DND-41 (cell line): Measurements from ENCODE around the gene NR2C2AP.

ENCODE experiments used
- ATAC-seq: fragments of 200-7000 bp; cut with Tn5 transposase; 3 replicates; pipeline ENCODE4 v1.9.1; 2021; ENCODE audit warnings: low read depth; ENCODE audit not compliant: insufficient read depth
- DNase-seq: peaks from one replicate; pipeline ENCODE4 v3.0.0-alpha.2; 2020
- H2AFZ ChIP-seq: 2 replicates; pipeline ENCODE4 v1.6.0; 2012; ENCODE audit warnings: low read depth, low read length
- H3K27ac ChIP-seq: 2 replicates; pipeline ENCODE4 v1.5.1; 2012; ENCODE audit warnings: low read length, inconsistent platforms
- H3K27me3 ChIP-seq: fragments of 200-600 bp; sonication (generic); 2 replicates; pipeline ENCODE4 v1.6.0; 2012; ENCODE audit warnings: low read length, mild to moderate bottlenecking, inconsistent platforms; ENCODE audit not compliant: insufficient read depth, poor library complexity
- H3K36me3 ChIP-seq: 2 replicates; pipeline ENCODE4 v1.5.1; 2012; ENCODE audit warnings: low read length, inconsistent platforms; ENCODE audit not compliant: insufficient read depth
- H3K4me1 ChIP-seq: 2 replicates; pipeline ENCODE4 v1.5.1; 2012; ENCODE audit warnings: mild to moderate bottlenecking, low read length; ENCODE audit not compliant: insufficient read depth
- H3K4me2 ChIP-seq: 2 replicates; pipeline ENCODE4 v1.6.0; 2012; ENCODE audit warnings: mild to moderate bottlenecking, moderate library complexity, low read length, inconsistent platforms; ENCODE audit not compliant: insufficient read depth
- H3K4me3 ChIP-seq, 2 experiments: fragments of 200-600 bp in 1 of 2; shearing (Covaris generic) in 1 of 2; 2 replicates each; pipeline ENCODE4 v1.5.1; 2012 to 2016; ENCODE audit warnings: inconsistent platforms in 2 of 2, low read length in 2 of 2, mild to moderate bottlenecking in 2 of 2, low read depth in 1 of 2, moderate library complexity in 1 of 2
- H3K79me2 ChIP-seq: 2 replicates; pipeline ENCODE4 v1.6.0; 2012; ENCODE audit warnings: low read length, inconsistent platforms; ENCODE audit not compliant: insufficient read depth
- H3K9ac ChIP-seq: 2 replicates; pipeline ENCODE4 v1.6.0; 2012; ENCODE audit warnings: low read depth, mild to moderate bottlenecking, inconsistent platforms, low read length, moderate library complexity
- H3K9me3 ChIP-seq: 2 replicates; pipeline ENCODE4 v1.5.1; 2012; ENCODE audit warnings: low read length, moderate library complexity, mild to moderate bottlenecking, inconsistent platforms; ENCODE audit not compliant: insufficient read depth, severe bottlenecking
- H4K20me1 ChIP-seq: 2 replicates; pipeline ENCODE4 v1.6.0; 2012; ENCODE audit warnings: low read length; ENCODE audit not compliant: insufficient read depth
- CTCF ChIP-seq: IDR thresholded peaks from 2 replicates; pipeline ENCODE4 v1.5.1; 2012; ENCODE audit warnings: borderline replicate concordance, low read length, moderate library complexity, mild to moderate bottlenecking; ENCODE audit not compliant: poor library complexity, severe bottlenecking; ENCODE audit errors: extremely low read depth
- EZH2 ChIP-seq: IDR thresholded peaks from 3 replicates; pipeline ENCODE4 v1.6.1; 2012; ENCODE audit warnings: borderline replicate concordance, low read depth, mild to moderate bottlenecking, moderate library complexity, low read length, inconsistent platforms; ENCODE audit not compliant: severe bottlenecking

The NR2C2AP gene

DNA sequence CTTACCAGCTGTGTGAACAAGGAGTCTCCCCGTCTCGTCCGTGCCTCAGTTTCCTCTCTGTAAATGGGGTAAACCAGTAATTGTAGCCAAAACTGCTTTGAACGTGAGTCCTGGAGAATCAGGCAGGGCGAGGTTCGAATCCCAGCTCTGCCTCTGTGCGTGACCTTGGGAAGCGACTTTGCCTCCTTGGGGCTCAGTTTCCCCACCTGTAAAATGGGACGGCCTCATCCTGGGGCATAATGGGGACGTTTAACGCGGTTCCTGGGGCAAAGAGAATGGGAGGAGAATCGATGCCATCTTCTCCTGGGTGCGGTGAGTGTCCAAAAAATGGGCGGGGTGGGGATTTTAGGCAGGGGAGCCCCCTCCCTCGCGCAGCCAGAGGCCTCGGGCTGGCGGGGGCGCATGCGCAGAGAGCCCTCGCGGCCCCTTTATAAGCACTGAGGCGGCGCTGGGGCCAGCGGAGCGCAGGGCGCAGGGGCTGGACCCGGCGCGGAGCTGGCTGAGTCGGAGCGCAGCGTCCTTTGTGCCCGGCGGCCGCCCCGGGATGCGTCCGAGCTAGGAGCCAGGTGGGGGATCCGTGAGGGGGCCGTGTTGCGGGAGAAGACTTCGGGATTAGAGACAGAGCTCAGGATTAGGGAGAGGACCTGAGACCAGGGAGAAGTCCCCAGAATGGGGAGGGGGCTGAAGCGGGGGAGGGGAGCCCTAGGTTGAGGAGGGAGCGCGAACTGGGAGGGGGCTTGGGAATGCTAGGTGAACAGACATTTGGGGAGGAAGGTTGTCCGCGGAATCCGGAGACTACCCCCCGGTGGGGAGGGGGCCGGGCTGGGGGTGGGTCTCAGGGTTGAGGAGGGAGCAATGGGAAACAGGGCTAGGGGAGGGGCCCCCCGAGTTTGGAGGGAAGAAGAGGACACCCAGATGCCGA lies 8.5 kb upstream of the NR2C2AP start, which contains the start of gene NCAN:
TSS of gene NCAN (plus strand) at position 460 of the 922 bp plus-strand sequence. CDS start 4,996 bp downstream, outside the sequence.
- Histone ChIP-seq H3K4me2 (no peak within 1 kb of the TSS), H3K79me2 (no peaks in the 10 kb centered on the region), H3K4me3 (no peak within 1 kb of the TSS), H2AFZ (no peak within 1 kb of the TSS), H3K27me3 (no peaks in the 10 kb centered on the region), H3K27ac (no peak within 1 kb of the TSS), H3K4me1 (no peaks in the 10 kb centered on the region), H3K36me3 (no peaks in the 10 kb centered on the region), H3K9me3 (no peaks in the 10 kb centered on the region), H3K9ac (no peak within 1 kb of the TSS), H4K20me1 (peaks cover 8% of the 10 kb centered on the region; the same call in 1 of the 2 replicates)
- no peak for ATAC-seq
- DNase-seq: no peak
- no peak for TF ChIP-seq CTCF

- DNase-seq (no peak), ATAC-seq (no peak; the same call in 2 of the 3 replicates)
- Histone ChIP-seq H3K9me3 (no peaks in the 10 kb centered on the region), H3K4me1 (no peaks in the 10 kb centered on the region), H3K4me3 (no peak overlapping the region), H3K4me2 (no peak overlapping the region), H3K79me2 (no peaks in the 10 kb centered on the region), H3K27ac (no peak overlapping the region), H3K36me3 (no peaks in the 10 kb centered on the region), H2AFZ (no peak overlapping the region), H3K9ac (no peak overlapping the region), H4K20me1 (peaks cover 4% of the 10 kb centered on the region; the same call in 1 of the 2 replicates), H3K27me3 (no peaks in the 10 kb centered on the region)
- TF ChIP-seq EZH2: no peak
- TF ChIP-seq CTCF: no peak
Measured at GRCh38 chr19:19209372-19209771, 6.2 kb upstream of the NR2C2AP start.

- no peaks in the 10 kb centered on the region for H3K27me3 ChIP-seq
- H3K36me3 ChIP-seq: peaks cover under 1% of the 10 kb centered on the region; the same call in 1 of the 2 replicates
- no peak overlapping the region for H3K4me2 ChIP-seq
- no peak overlapping the region for H3K27ac ChIP-seq
- no peak overlapping the region for H3K9ac ChIP-seq
- TF ChIP-seq EZH2 (no peak), CTCF (no peak)
- H3K79me2 ChIP-seq: peaks cover 3% of the 10 kb centered on the region
- ATAC-seq (no peak), DNase-seq (no peak)
- H2AFZ ChIP-seq: no peak overlapping the region
- no peaks in the 10 kb centered on the region for H3K9me3 ChIP-seq
- H4K20me1 ChIP-seq: no peaks in the 10 kb centered on the region
- H3K4me3 ChIP-seq: no peak overlapping the region
- peaks cover 8% of the 10 kb centered on the region for H3K4me1 ChIP-seq
Measured at GRCh38 chr19:19207637-19208572, 4.7 kb upstream of the NR2C2AP start.
